Measurements from ENCODE around the gene KRT35. TPM values are rescaled to one million over a fixed set of nuclear protein-coding genes. Genes with fewer than 3 reads are reported as not detected.

The KRT35 gene
- total RNA-seq, 2 donors from 2014 or later = not detected

GRCh38 chr17:41490000-41490990 lies 9.3 kb upstream of the KRT35 start:
- ATAC-seq (no peak), DNase-seq (no peak)
- H3K27me3 Mint-ChIP-seq = peaks cover 5% of the 10 kb centered on the region
- peak overlapping the region; percentile 59 for H3K27ac Mint-ChIP-seq
- peak overlapping the region; percentile 41 for H3K4me3 Mint-ChIP-seq
- H3K4me1 Mint-ChIP-seq = peaks cover 23% of the 10 kb centered on the region
- H3K36me3 Mint-ChIP-seq (ENCODE audit: low read depth) = no peaks in the 10 kb centered on the region
- no peaks in the 10 kb centered on the region for H3K9me3 ChIP-seq (ENCODE audit: control insufficient read depth, low read length, poor library complexity, severe bottlenecking)

GRCh38 chr17:41489531-41489930 lies 8.6 kb upstream of the KRT35 start, which contains the start of gene KRT36:
KRT36 (minus strand) TSS chr17:41489910; CDS start chr17:41489864, 46 bp downstream.
- ATAC-seq = no peak
- peak within 1 kb of the TSS; percentile 59 for H3K27ac Mint-ChIP-seq
- peaks cover 20% of the 10 kb centered on the region for H3K4me1 Mint-ChIP-seq

GRCh38 chr17:41486809-41487530 lies 6.0 kb upstream of the KRT35 start:
- DNase-seq = no peak

More at GRCh38 chr17:41489531-41489930, 8.6 kb upstream of the KRT35 start, which contains the start of gene KRT36:
- Mint-ChIP-seq H3K4me3 (peak within 1 kb of the TSS; percentile 41), H3K27me3 (peaks cover 9% of the 10 kb centered on the region), H3K36me3 (ENCODE audit: low read depth) (no peaks in the 10 kb centered on the region)
- no peaks in the 10 kb centered on the region for H3K9me3 ChIP-seq (ENCODE audit: control insufficient read depth, low read length, poor library complexity, severe bottlenecking)
- no peak for DNase-seq

GRCh38 chr17:41486316-41486715 lies 5.4 kb upstream of the KRT35 start:
- H3K27ac Mint-ChIP-seq = no peak overlapping the region
- no peaks in the 10 kb centered on the region for H3K9me3 ChIP-seq (ENCODE audit: control insufficient read depth, low read length, poor library complexity, severe bottlenecking)
- H3K27me3 Mint-ChIP-seq = peaks cover 18% of the 10 kb centered on the region
- H3K36me3 Mint-ChIP-seq (ENCODE audit: low read depth) = no peaks in the 10 kb centered on the region
- DNase-seq = no peak
- H3K4me1 Mint-ChIP-seq = peaks cover 16% of the 10 kb centered on the region
- no peak overlapping the region for H3K4me3 Mint-ChIP-seq
- no peak for ATAC-seq

More at GRCh38 chr17:41486809-41487530, 6.0 kb upstream of the KRT35 start:
- Mint-ChIP-seq H3K4me1 (peaks cover 16% of the 10 kb centered on the region), H3K36me3 (ENCODE audit: low read depth) (no peaks in the 10 kb centered on the region), H3K4me3 (no peak overlapping the region), H3K27me3 (peaks cover 18% of the 10 kb centered on the region), H3K27ac (no peak overlapping the region)
- ATAC-seq = no peak
- H3K9me3 ChIP-seq (ENCODE audit: control insufficient read depth, low read length, poor library complexity, severe bottlenecking) = no peaks in the 10 kb centered on the region

- ATAC-seq (no peak), DNase-seq (no peak)
- peaks cover 18% of the 10 kb centered on the region for H3K27me3 Mint-ChIP-seq
- peaks cover 9% of the 10 kb centered on the region for H3K4me1 Mint-ChIP-seq
- H3K9me3 ChIP-seq (ENCODE audit: control insufficient read depth, low read length, poor library complexity, severe bottlenecking) = no peaks in the 10 kb centered on the region
- H3K4me3 Mint-ChIP-seq = no peak overlapping the region
- H3K36me3 Mint-ChIP-seq (ENCODE audit: low read depth) = no peaks in the 10 kb centered on the region
- H3K27ac Mint-ChIP-seq = no peak overlapping the region
These were observed 4.3 kb upstream of the KRT35 start for GRCh38 chr17:41484920-41485904.

- no peaks in the 10 kb centered on the region for H3K9me3 ChIP-seq (ENCODE audit: control insufficient read depth, low read length, poor library complexity, severe bottlenecking)
- peaks cover 18% of the 10 kb centered on the region for H3K27me3 Mint-ChIP-seq
- DNase-seq (no peak), ATAC-seq (no peak)
- H3K4me1 Mint-ChIP-seq = peaks cover 3% of the 10 kb centered on the region
- peak overlapping the region; percentile 74 for H3K27ac Mint-ChIP-seq
- no peaks in the 10 kb centered on the region for H3K36me3 Mint-ChIP-seq (ENCODE audit: low read depth)
- H3K4me3 Mint-ChIP-seq = no peak overlapping the region
These were observed 3.3 kb upstream of the KRT35 start for GRCh38 chr17:41483991-41484826.

GRCh38 chr17:41483531-41483930 lies 2.6 kb upstream of the KRT35 start:
- Mint-ChIP-seq H3K36me3 (ENCODE audit: low read depth) (no peaks in the 10 kb centered on the region), H3K4me1 (peaks cover 5% of the 10 kb centered on the region), H3K27me3 (peaks cover 18% of the 10 kb centered on the region), H3K27ac (peak overlapping the region; percentile 74), H3K4me3 (no peak overlapping the region)
- no peaks in the 10 kb centered on the region for H3K9me3 ChIP-seq (ENCODE audit: control insufficient read depth, low read length, poor library complexity, severe bottlenecking)
- ATAC-seq = no peak
- no peak for DNase-seq

- no peaks in the 10 kb centered on the region for H3K9me3 ChIP-seq (ENCODE audit: control insufficient read depth, low read length, poor library complexity, severe bottlenecking)
- H3K27me3 Mint-ChIP-seq = peaks cover 13% of the 10 kb centered on the region
- no peak overlapping the region for H3K27ac Mint-ChIP-seq
- ATAC-seq = no peak
- H3K36me3 Mint-ChIP-seq (ENCODE audit: low read depth) = no peaks in the 10 kb centered on the region
- no peak overlapping the region for H3K4me3 Mint-ChIP-seq
- DNase-seq = no peak
- H3K4me1 Mint-ChIP-seq = peaks cover 5% of the 10 kb centered on the region
These were observed 370 bp downstream of the KRT35 start for GRCh38 chr17:41480581-41480980.

GRCh38 chr17:41480136-41480535 lies 815 bp downstream of the KRT35 start:
- H3K4me3 Mint-ChIP-seq = no peak overlapping the region
- no peaks in the 10 kb centered on the region for H3K36me3 Mint-ChIP-seq (ENCODE audit: low read depth)
- DNase-seq (no peak), ATAC-seq (no peak)
- H3K4me1 Mint-ChIP-seq = peaks cover 5% of the 10 kb centered on the region
- H3K27me3 Mint-ChIP-seq = peaks cover 13% of the 10 kb centered on the region
- no peak overlapping the region for H3K27ac Mint-ChIP-seq
- H3K9me3 ChIP-seq (ENCODE audit: control insufficient read depth, low read length, poor library complexity, severe bottlenecking) = no peaks in the 10 kb centered on the region

- no peak for ATAC-seq
- DNase-seq = no peak
- H3K36me3 Mint-ChIP-seq (ENCODE audit: low read depth) = no peaks in the 10 kb centered on the region
- no peak overlapping the region for H3K27ac Mint-ChIP-seq
- no peak overlapping the region for H3K4me3 Mint-ChIP-seq
- peaks cover 2% of the 10 kb centered on the region for H3K4me1 Mint-ChIP-seq
- H3K27me3 Mint-ChIP-seq = peaks cover under 1% of the 10 kb centered on the region
- no peaks in the 10 kb centered on the region for H3K9me3 ChIP-seq (ENCODE audit: control insufficient read depth, low read length, poor library complexity, severe bottlenecking)
These were observed 2.7 kb downstream of the KRT35 start for GRCh38 chr17:41478237-41478636.

GRCh38 chr17:41476866-41477815 lies 3.8 kb downstream of the KRT35 start:
- no peak for ATAC-seq
- Mint-ChIP-seq H3K4me1 (peaks cover 2% of the 10 kb centered on the region), H3K27ac (peak overlapping the region; percentile 32), H3K36me3 (ENCODE audit: low read depth) (no peaks in the 10 kb centered on the region), H3K4me3 (no peak overlapping the region), H3K27me3 (no peaks in the 10 kb centered on the region)
- no peaks in the 10 kb centered on the region for H3K9me3 ChIP-seq (ENCODE audit: control insufficient read depth, low read length, poor library complexity, severe bottlenecking)
- no peak for DNase-seq

Measured in T-helper 17 cell (primary cell).